Adrenal gland (tissue), 12 donors: ENCODE measurements around the gene PTBP3. TPM values are rescaled to one million over a fixed set of nuclear protein-coding genes. Genes with fewer than 3 reads are reported as not detected.

ENCODE experiments used
- DNase-seq, 7 donors: peaks; one replicate each; pipeline ENCODE4 v3.0.0-alpha.2; 2019 to 2020
- H3K27ac ChIP-seq, 5 donors: fragments of 200-600 bp; sonication (generic) in 4 of 5; 1 replicate in 3 of 5; 2 replicates in 2 of 5; pipeline versions ENCODE4 v1.5.1 to v1.8.0; 2016 to 2020; ENCODE audit warnings: mild to moderate bottlenecking in 1 of 5
- H3K27me3 ChIP-seq: fragments of 200-600 bp; 2 replicates; pipeline ENCODE4 v1.8.0; 2021
- H3K36me3 ChIP-seq, 2 donors: fragments of 200-600 bp; replicated peaks in 1 of 2; 1 replicate in 1 of 2; 2 replicates in 1 of 2; pipeline versions ENCODE4 v1.5.1 to v1.8.0; 2018 to 2022
- H3K4me1 ChIP-seq, 2 donors: fragments of 200-600 bp; replicated peaks in 1 of 2; 1 replicate in 1 of 2; 2 replicates in 1 of 2; pipeline versions ENCODE4 v1.5.1 to v1.8.0; 2018 to 2021
- H3K4me3 ChIP-seq, 4 donors: fragments of 200-600 bp; sonication (generic) in 3 of 4; one replicate each; pipeline ENCODE4 v1.5.1; 2016 to 2018
- H3K9me3 ChIP-seq, 3 donors: fragments of 200-600 bp; sonication (generic) in 1 of 3; replicated peaks in 1 of 3; 1 replicate in 2 of 3; 2 replicates in 1 of 3; pipeline versions ENCODE4 v1.5.1 to v1.8.0; 2016 to 2021
- CTCF ChIP-seq, 6 experiments: fragments of 450-650 bp in 4 of 6; fragments of 200-600 bp in 2 of 6; sonication (generic) in 1 of 6; IDR thresholded peaks; 1 replicate in 5 of 6; 2 replicates in 1 of 6; pipeline versions ENCODE4 v1.5.1 to v1.8.0; 2016 to 2021; ENCODE audit warnings: antibody characterized with exemption in 6 of 6, mild to moderate bottlenecking in 2 of 6, moderate library complexity in 1 of 6
- POLR2A ChIP-seq, 2 donors: fragments of 450-650 bp; IDR thresholded peaks; one replicate each; pipeline ENCODE4 v1.6.1; 2017; ENCODE audit warnings: antibody characterized with exemption in 2 of 2, mild to moderate bottlenecking in 2 of 2, moderate library complexity in 1 of 2
- WGBS, 4 donors: extraction: QIAGEN DNeasy Blood & Tissue Kit in 2 of 4; methylation state at CpG; one replicate each; pipeline versions ENCODE4 v1.1.5 to v1.1.7; 2013 to 2017; 5-methylcytosine and 5-hydroxymethylcytosine counted together
- intact Hi-C, 2 donors: fragments of 100-400 bp; cut with DNase I; formaldehyde crosslinking; loops; one replicate each; pipeline versions ENCODE4 v1.14.1 to v1.15.0; 2022 to 2023
- polyA plus RNA-seq, 3 donors: library from polyadenylated mRNA; stranded (reverse); fragments of 200-250 nt in 2 of 3; fragments of 350-450 nt in 1 of 3; fragmentation: Illumina TruSeq in 1 of 3; extraction: RNeasy Lipid Tissue Mini Kit (QIAGEN cat#74804) in 1 of 3; gene quantifications; one replicate each; pipeline ENCODE4 v1.2.3, GENCODE V29; 2013 to 2014
- total RNA-seq, 9 donors: library from RNA; depleted of rRNA in 4 of 9; stranded (reverse); fragments of >200 nt in 4 of 9; fragments of 120-200 nt in 1 of 9; fragmentation: NEBNext Ultra II Directional in 1 of 9; extraction: Animal tissue kit (Norgen Biotek cat#: 25700) in 1 of 9; gene quantifications; one replicate each; pipeline versions ENCODE4 v1.1.0 to v1.2.4, GENCODE V29; 2013 to 2023
- donor health status: healthy with polysubstance abuse.
- donor health status: Bipolar disorder and iron deficiency.
- donor health status: DM: yes; HTN: yes; CAD: no.
- donor health status: DM: no; HTN: no; CAD: no.
- donor health status: DM: no; HTN: no; CAD: no.
- donor health status: DM: yes; HTN: yes; CAD: no.

Gene PTBP3
- total and polyA plus RNA-seq, 12 donors: 4.4 to 56.6 (median 30.8) TPM

GRCh38 chr9:112348257-112349007 is 15.0 kb upstream of the PTBP3 start:
- Histone ChIP-seq H3K4me1 (no peaks in the 10 kb centered on the region), H3K27me3 (no peaks in the 10 kb centered on the region), H3K9me3 (no peaks in the 10 kb centered on the region), H3K4me3 (peak overlapping the region in 2 of 4 donors; percentile 35 to 51), H3K36me3 (no peaks in the 10 kb centered on the region), H3K27ac (peak overlapping the region in 2 of 5 donors; percentile 2 to 30)
- 21 to 32% (median 26%) methylated on average over 16 to 19 of the region's 19 CpGs for WGBS, 4 donors
- no peak for TF ChIP-seq CTCF (IDR thresholded peaks at IDR 0.05)
- TF ChIP-seq POLR2A (IDR thresholded peaks at IDR 0.05): peak in 1 of 2 donors; percentile 54
- DNase-seq: peak; percentile 82 to 93 (median 90)
- intact Hi-C loops: no loop called here

DNA sequence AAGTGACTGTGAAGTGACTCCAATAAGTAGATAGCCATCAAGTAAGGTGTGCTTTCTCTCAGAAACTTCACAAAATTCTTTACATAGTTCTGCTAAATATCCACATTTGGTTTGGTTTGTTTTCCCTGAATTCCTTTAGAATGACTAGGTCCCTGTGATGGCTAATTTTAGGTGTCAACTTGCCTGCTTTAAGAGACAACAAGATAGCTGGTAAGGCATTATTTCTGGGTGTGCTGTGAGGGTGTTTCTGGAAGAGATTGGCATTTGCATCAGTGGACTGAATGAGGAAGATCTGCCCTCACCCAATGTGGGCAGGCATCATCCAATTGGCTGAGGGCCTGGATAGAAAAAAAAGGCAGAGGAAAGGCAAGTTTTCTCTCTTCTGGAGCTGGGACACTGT is 8.3 kb upstream of the PTBP3 start:
- Histone ChIP-seq H3K4me3 (no peak overlapping the region), H3K36me3 (no peaks in the 10 kb centered on the region), H3K9me3 (no peaks in the 10 kb centered on the region), H3K27me3 (no peaks in the 10 kb centered on the region), H3K27ac (no peak overlapping the region), H3K4me1 (no peaks in the 10 kb centered on the region)
- intact Hi-C loops: no loop called here
- no peak for DNase-seq
- TF ChIP-seq CTCF (IDR thresholded peaks at IDR 0.05): no peak
- no peak for TF ChIP-seq POLR2A (IDR thresholded peaks at IDR 0.05)

- H3K9me3 ChIP-seq: no peaks in the 10 kb centered on the region
- H3K4me1 ChIP-seq: no peaks in the 10 kb centered on the region
- intact Hi-C loops: no loop called here
- H3K4me3 ChIP-seq: no peak overlapping the region
- no peak overlapping the region for H3K27ac ChIP-seq
- DNase-seq: no peak
- no peaks in the 10 kb centered on the region for H3K27me3 ChIP-seq
- 89 to 97% (median 94%) methylated on average over 3 of the region's 3 CpGs for WGBS, 4 donors
- no peak for TF ChIP-seq POLR2A (IDR thresholded peaks at IDR 0.05)
- TF ChIP-seq CTCF (IDR thresholded peaks at IDR 0.05): no peak
- no peaks in the 10 kb centered on the region for H3K36me3 ChIP-seq
These were observed 6.5 kb upstream of the PTBP3 start for GRCh38 chr9:112339886-112340285.

DNA sequence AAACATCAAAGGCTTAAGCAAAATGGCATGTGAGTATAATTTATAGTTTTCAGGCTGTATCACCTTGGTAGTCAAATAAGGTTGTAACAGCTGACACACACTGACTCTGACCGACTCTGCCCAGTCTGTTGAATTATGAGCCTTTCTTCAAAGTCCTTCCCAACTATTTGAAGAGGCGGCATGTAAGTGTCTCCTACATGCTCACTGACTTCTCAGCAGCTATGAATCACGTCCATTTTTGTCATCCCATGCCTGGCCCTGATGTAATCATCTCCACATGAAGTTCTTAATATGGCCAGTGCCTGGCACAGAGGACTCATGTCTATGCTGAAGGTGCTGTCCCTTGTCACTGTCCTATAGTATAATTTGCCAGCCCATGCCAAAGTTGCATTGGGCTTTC is 5.1 kb upstream of the PTBP3 start:
- no peaks in the 10 kb centered on the region for H3K9me3 ChIP-seq
- peaks cover 0 to 6% of the 10 kb centered on the region in 2 donors for H3K4me1 ChIP-seq
- peak in 3 of 7 donors; percentile 33 to 53 (median 48) for DNase-seq
- 50 to 61% (median 54%) methylated on average over 3 of the region's 3 CpGs for WGBS, 4 donors
- intact Hi-C loops: no loop called here
- no peak overlapping the region for H3K4me3 ChIP-seq
- TF ChIP-seq POLR2A (IDR thresholded peaks at IDR 0.05): no peak
- no peak for TF ChIP-seq CTCF (IDR thresholded peaks at IDR 0.05)
- H3K27me3 ChIP-seq: no peaks in the 10 kb centered on the region
- no peak overlapping the region for H3K27ac ChIP-seq
- no peaks in the 10 kb centered on the region for H3K36me3 ChIP-seq
